Pancreas (tissue), 10 donors: ENCODE data around the gene SLC7A11. TPM values are rescaled to one million over a fixed set of nuclear protein-coding genes. Genes with fewer than 3 reads are reported as not detected.

Experiments
- ATAC-seq, 4 donors: fragments of 200-7000 bp; cut with Tn5 transposase; one replicate each; pipeline versions ENCODE4 v1.8.0 to v1.9.1; 2020; ENCODE audit warnings: mild to moderate bottlenecking in 4 of 4, moderate library complexity in 4 of 4
- DNase-seq, 6 donors: peaks; one replicate each; pipeline ENCODE4 v3.0.0-alpha.2; 2020
- FAIRE-seq: peaks from 2 replicates; lab custom pipeline; 2012; peaks lifted over from hg19 to GRCh38; lab: Jason Lieb, UNC
- H3K27ac ChIP-seq, 4 donors: fragments of 200-600 bp; sonication (generic); 1 replicate in 3 of 4; 2 replicates in 1 of 4; pipeline versions ENCODE4 v1.5.0 to v1.8.0; 2020
- H3K27me3 ChIP-seq, 4 donors: fragments of 200-600 bp; one replicate each; pipeline ENCODE4 v1.8.0; 2021
- H3K36me3 ChIP-seq, 3 donors: fragments of 200-600 bp; sonication (generic) in 1 of 3; one replicate each; pipeline versions ENCODE4 v1.5.0 to v1.8.0; 2020 to 2021
- H3K4me1 ChIP-seq, 3 donors: fragments of 200-600 bp; one replicate each; pipeline ENCODE4 v1.8.0; 2021
- H3K4me3 ChIP-seq, 4 donors: fragments of 200-600 bp; sonication (generic) in 2 of 4; one replicate each; pipeline versions ENCODE4 v1.5.0 to v1.8.0; 2020 to 2021
- H3K9me3 ChIP-seq, 4 donors: fragments of 200-600 bp; one replicate each; pipeline ENCODE4 v1.8.0; 2021
- WGBS, 2 donors: extraction: QIAGEN DNeasy Blood & Tissue Kit; methylation state at CpG; one replicate each; pipeline ENCODE4 v1.1.7; 2013; 5-methylcytosine and 5-hydroxymethylcytosine counted together
- intact Hi-C, 3 donors: fragments of 100-400 bp; cut with DNase I; formaldehyde crosslinking; loops; one replicate each; pipeline versions ENCODE4 v1.11.1 to v1.14.2; 2022
- polyA plus RNA-seq, 2 donors: library from polyadenylated mRNA; stranded (reverse); fragments of 200-250 nt; gene quantifications; one replicate each; pipeline ENCODE4 v1.2.3, GENCODE V29; 2013
- total RNA-seq, 6 donors: library from RNA; stranded (reverse); fragmentation: NEBNext Ultra II Directional in 4 of 6; extraction: Animal tissue kit (Norgen Biotek cat#: 25700) in 4 of 6; gene quantifications; one replicate each; pipeline versions ENCODE4 v1.2.1 to v1.2.4, GENCODE V29; 2021 to 2023
- TF ChIP-seq, protein P1 (sequence below), 4 donors: fragments of 200-600 bp; sonication (generic) in 3 of 4; IDR thresholded peaks; one replicate each; pipeline versions ENCODE4 v1.5.0 to v1.8.0; 2021; ENCODE audit warnings: antibody characterized with exemption in 4 of 4
- donor health status: healthy with polysubstance abuse.
- donor health status: DM: no; HTN: no; CAD: no; lungs with moderate emphysema.
- donor health status: DM: no; HTN: no; CAD: no.
- donor health status: control.
- donor health status: control.
- donor health status: Bipolar disorder and iron deficiency.
- donor health status: DM: yes; HTN: yes; CAD: no.
- donor health status: DM: no; HTN: no; CAD: no.
- donor health status: DM: no; HTN: no; CAD: no.
- donor health status: DM: yes; HTN: yes; CAD: no.

SLC7A11 gene
- total and polyA plus RNA-seq, 8 donors, result 0.42 to 9.1 (median 1.3) TPM

DNA sequence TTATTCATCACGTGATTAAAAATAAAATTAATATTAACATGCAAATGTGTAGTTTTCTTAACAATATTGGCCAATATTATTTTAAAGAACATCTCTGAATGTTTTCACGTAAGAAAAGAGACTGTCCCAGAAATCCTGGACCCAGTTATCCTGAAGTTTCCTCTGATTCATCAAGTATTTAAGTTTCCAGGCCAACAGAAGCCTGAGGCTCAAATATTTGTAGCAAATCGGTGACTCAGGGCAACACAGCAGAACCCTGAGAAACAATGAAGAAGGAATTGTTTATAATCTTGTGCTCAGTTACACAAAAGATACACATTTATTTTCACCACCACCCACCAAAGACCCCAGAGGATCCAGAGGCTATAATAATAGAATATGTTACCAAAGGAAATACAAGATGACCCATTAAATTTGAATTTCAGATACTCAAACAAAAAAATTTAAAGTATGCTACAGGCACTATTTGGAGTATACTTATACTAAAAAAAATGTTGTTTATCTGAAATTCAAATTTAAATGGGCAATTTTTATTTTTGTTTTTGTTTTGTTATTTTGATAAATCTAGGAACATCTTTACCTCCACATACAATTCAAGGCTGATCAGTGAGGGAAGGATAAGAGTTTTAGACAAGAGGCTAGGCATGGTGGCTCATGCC is 33.9 kb upstream of the SLC7A11 start:
- ATAC-seq (no peak), DNase-seq (no peak), FAIRE-seq (no peak)
- H3K27ac ChIP-seq, result no peak overlapping the region
- TF ChIP-seq, protein P1, sequence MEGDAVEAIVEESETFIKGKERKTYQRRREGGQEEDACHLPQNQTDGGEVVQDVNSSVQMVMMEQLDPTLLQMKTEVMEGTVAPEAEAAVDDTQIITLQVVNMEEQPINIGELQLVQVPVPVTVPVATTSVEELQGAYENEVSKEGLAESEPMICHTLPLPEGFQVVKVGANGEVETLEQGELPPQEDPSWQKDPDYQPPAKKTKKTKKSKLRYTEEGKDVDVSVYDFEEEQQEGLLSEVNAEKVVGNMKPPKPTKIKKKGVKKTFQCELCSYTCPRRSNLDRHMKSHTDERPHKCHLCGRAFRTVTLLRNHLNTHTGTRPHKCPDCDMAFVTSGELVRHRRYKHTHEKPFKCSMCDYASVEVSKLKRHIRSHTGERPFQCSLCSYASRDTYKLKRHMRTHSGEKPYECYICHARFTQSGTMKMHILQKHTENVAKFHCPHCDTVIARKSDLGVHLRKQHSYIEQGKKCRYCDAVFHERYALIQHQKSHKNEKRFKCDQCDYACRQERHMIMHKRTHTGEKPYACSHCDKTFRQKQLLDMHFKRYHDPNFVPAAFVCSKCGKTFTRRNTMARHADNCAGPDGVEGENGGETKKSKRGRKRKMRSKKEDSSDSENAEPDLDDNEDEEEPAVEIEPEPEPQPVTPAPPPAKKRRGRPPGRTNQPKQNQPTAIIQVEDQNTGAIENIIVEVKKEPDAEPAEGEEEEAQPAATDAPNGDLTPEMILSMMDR (IDR thresholded peaks at IDR 0.05), result no peak
- WGBS, 2 donors, result 81 to 82% methylated on average over 3 of the region's 3 CpGs
- no peaks in the 10 kb centered on the region for H3K27me3 ChIP-seq
- no peaks in the 10 kb centered on the region for H3K36me3 ChIP-seq
- no peaks in the 10 kb centered on the region for H3K9me3 ChIP-seq
- H3K4me3 ChIP-seq, result no peak overlapping the region
- intact Hi-C loops, result no loop called here
- no peaks in the 10 kb centered on the region for H3K4me1 ChIP-seq

DNA sequence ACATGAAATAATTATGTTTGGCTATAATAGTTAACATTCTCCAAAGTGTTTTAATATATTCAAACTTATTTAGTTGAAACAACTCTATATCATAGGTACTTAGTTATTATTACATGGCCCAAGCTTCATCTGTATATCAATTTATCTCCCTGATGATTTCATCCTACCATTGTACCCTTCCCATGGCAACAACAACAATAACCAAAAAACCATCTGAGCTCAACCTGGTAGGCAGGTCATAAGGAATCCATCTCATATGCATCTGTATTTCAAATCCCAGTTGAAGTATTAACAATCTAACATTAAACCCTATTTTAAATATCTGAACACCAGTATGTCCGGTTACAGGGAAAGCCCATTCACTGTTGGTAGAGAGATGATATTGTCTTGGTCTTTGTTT is 33.1 kb upstream of the SLC7A11 start:
- Histone ChIP-seq H3K9me3 (no peaks in the 10 kb centered on the region), H3K27ac (no peak overlapping the region), H3K4me3 (no peak overlapping the region), H3K27me3 (no peaks in the 10 kb centered on the region), H3K36me3 (no peaks in the 10 kb centered on the region), H3K4me1 (no peaks in the 10 kb centered on the region)
- FAIRE-seq (no peak), ATAC-seq (no peak), DNase-seq (no peak)
- intact Hi-C loops, result no loop called here
- WGBS, 2 donors, result 98% methylated on average over 1 of the region's 1 CpG
- TF ChIP-seq, protein P1 (IDR thresholded peaks at IDR 0.05), result no peak

DNA sequence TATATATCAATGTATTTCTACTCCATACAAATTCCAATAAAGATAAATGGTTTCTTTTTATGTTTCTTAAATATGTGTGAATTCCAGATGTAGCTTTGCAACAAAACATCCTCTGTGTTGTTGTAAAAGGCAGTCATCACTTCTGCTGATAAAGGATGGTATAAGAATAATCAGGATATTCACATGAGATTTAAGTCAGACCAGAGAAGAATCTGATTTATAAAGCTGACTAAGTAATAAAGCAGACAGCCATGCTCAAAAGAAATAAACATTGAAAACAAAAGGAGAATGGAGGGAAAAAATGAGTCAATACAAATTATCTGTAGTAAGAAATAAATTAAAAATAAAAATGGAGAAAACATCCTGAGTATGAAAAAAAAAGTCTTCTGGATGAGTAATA is 27.0 kb upstream of the SLC7A11 start:
- intact Hi-C loops, result no loop called here
- TF ChIP-seq, protein P1 (IDR thresholded peaks at IDR 0.05), result no peak
- H3K4me3 ChIP-seq, result no peak overlapping the region
- H3K9me3 ChIP-seq, result no peaks in the 10 kb centered on the region
- DNase-seq (no peak), ATAC-seq (no peak), FAIRE-seq (no peak)
- no peak overlapping the region for H3K27ac ChIP-seq
- no peaks in the 10 kb centered on the region for H3K36me3 ChIP-seq
- no peaks in the 10 kb centered on the region for H3K27me3 ChIP-seq
- H3K4me1 ChIP-seq, result no peaks in the 10 kb centered on the region

DNA sequence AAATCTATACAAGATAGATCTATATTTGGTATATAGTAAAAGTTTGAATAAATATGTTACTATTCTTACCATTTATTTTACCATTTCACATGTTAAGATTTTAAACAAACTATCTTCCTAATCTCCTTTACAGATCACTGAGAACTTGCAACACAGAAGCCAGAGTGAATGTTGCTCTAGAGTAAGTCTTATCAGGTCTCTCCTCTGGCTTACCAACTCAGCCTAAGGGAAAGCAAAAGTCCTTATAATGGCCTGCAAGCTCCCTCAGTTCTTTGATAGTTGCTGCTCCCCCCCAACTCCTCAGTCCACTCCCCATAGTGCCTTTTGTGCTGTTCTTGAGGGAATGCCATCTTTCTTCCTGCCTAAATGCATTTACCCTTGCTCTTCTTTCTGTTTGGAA is 25.7 kb upstream of the SLC7A11 start:
- Histone ChIP-seq H3K36me3 (no peaks in the 10 kb centered on the region), H3K4me3 (no peak overlapping the region), H3K4me1 (no peaks in the 10 kb centered on the region), H3K27ac (no peak overlapping the region), H3K27me3 (no peaks in the 10 kb centered on the region), H3K9me3 (no peaks in the 10 kb centered on the region)
- ATAC-seq, result no peak
- DNase-seq, result no peak
- TF ChIP-seq, protein P1 (IDR thresholded peaks at IDR 0.05), result no peak
- intact Hi-C loops, result no loop called here
- FAIRE-seq, result no peak

DNA sequence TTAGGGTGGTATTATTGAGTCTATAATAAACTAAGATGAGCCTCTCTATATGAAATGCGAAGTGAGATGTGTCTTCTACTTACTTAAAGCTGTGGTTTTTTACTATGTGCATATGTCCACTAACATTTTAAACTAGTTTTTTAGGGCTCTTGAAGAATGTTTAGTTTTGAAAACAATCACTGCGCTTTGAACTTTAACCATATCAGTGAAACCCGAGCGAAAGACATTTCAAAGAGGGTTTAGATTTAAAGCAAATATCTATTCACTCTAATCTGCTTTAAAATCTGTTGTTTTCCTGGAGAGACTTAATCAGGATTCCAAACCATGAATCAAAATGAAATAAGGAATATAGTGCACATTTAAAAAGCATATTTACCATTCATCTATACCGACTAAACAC is 24.8 kb upstream of the SLC7A11 start:
- Histone ChIP-seq H3K27me3 (no peaks in the 10 kb centered on the region), H3K9me3 (no peaks in the 10 kb centered on the region), H3K27ac (no peak overlapping the region), H3K36me3 (no peaks in the 10 kb centered on the region), H3K4me1 (no peaks in the 10 kb centered on the region), H3K4me3 (no peak overlapping the region)
- intact Hi-C loops, result no loop called here
- no peak for ATAC-seq
- 73 to 82% methylated on average over 5 of the region's 5 CpGs for WGBS, 2 donors
- no peak for FAIRE-seq
- TF ChIP-seq, protein P1 (IDR thresholded peaks at IDR 0.05), result no peak
- DNase-seq, result no peak
